OCI-LY7 (cell line): ENCODE results near the gene CDK10.

Experiments used
- CTCF ChIP-seq: fragments of 200-600 bp; sonication (generic); conservative IDR thresholded peaks from 2 replicates; pipeline ENCODE4 v1.5.1; 2014; ENCODE audit warnings: mild to moderate bottlenecking, antibody characterized with exemption, low read length, moderate library complexity, mixed read lengths
- EZH2phosphoT487 ChIP-seq: fragments of 200-600 bp; sonication (generic); IDR thresholded peaks from 2 replicates; pipeline ENCODE4 v1.6.1; 2018; ENCODE audit warnings: low read depth, borderline replicate concordance, mild to moderate bottlenecking, mixed run types, antibody characterized with exemption, low read length, moderate library complexity, mixed read lengths

- no peak for TF ChIP-seq CTCF
- TF ChIP-seq EZH2phosphoT487 = no peak
Measured at GRCh38 chr16:89741342-89742014, 55.0 kb downstream of the CDK10 start.
